Mucosa of gallbladder (tissue), 1 donor: ENCODE measurements around the gene PTDSS2. TPM values are rescaled to one million over a fixed set of nuclear protein-coding genes. Genes with fewer than 3 reads are reported as not detected.
"Not testable (repeated sequence)": the region's sequence is repeated elsewhere in the genome, so short reads cannot be mapped to it uniquely, and the experiment has no call there.

Experiments
- DNase-seq: peaks from one replicate; pipeline ENCODE4 v3.0.0-alpha.2; 2020; ENCODE audit warnings: low spot score
- total RNA-seq: library from RNA; stranded (reverse); gene quantifications from one replicate; pipeline ENCODE4 v1.2.1, GENCODE V29; 2021
- donor health status: DM: no; HTN: no; CAD: no.

The PTDSS2 gene
- 36.6 TPM for total RNA-seq

GRCh38 chr11:449889-450808, at the start of gene PTDSS2:
Gene PTDSS2, plus strand, starts transcription at chr11:450279. Its CDS starts 177 bp downstream, at chr11:450456.
- peak; percentile 96 for DNase-seq

GRCh38 chr11:401196-401595, 48.9 kb upstream of the PTDSS2 start:
- DNase-seq: not testable (repeated sequence)

- DNase-seq: no peak
Measured at GRCh38 chr11:403021-403760, 46.9 kb upstream of the PTDSS2 start.

- no peak for DNase-seq
Measured at GRCh38 chr11:403761-404431, 46.2 kb upstream of the PTDSS2 start.

GRCh38 chr11:404551-405264, 45.4 kb upstream of the PTDSS2 start:
- DNase-seq: no peak

- no peak for DNase-seq
Measured at GRCh38 chr11:405323-405953, 44.6 kb upstream of the PTDSS2 start.

- DNase-seq: no peak
Measured at GRCh38 chr11:405954-406795, 43.9 kb upstream of the PTDSS2 start.

GRCh38 chr11:406796-407650, 43.1 kb upstream of the PTDSS2 start:
- DNase-seq: peak; percentile 85

GRCh38 chr11:407651-408123, 42.4 kb upstream of the PTDSS2 start:
- DNase-seq: no peak

- no peak for DNase-seq
Measured at GRCh38 chr11:408154-409007, 41.7 kb upstream of the PTDSS2 start.

- DNase-seq: no peak
Measured at GRCh38 chr11:409008-409599, 41.0 kb upstream of the PTDSS2 start.

- no peak for DNase-seq
Measured at GRCh38 chr11:409600-410483, 40.2 kb upstream of the PTDSS2 start.

- not testable (repeated sequence) for DNase-seq
Measured at GRCh38 chr11:410711-411110, 39.4 kb upstream of the PTDSS2 start.

- not testable (repeated sequence) for DNase-seq
Measured at GRCh38 chr11:411520-411919, 38.6 kb upstream of the PTDSS2 start.

- DNase-seq: no peak
Measured at GRCh38 chr11:412641-413119, 37.4 kb upstream of the PTDSS2 start.
